MCF 10A (cell line): ENCODE results near the gene LSM8. TPM values are rescaled to one million over a fixed set of nuclear protein-coding genes. Genes with fewer than 3 reads are reported as not detected.

Source experiments
- BruUV-seq: library from RNA; stranded (reverse); fragments of 400-500 nt; replicated peaks from 2 replicates; lab custom pipeline; 2021; lab: Mats Ljungman, UMichigan
- CTCF ChIA-PET: fragments of 300-600 bp; sonication (Branson Sonifier 250); formaldehyde crosslinking; extraction: SDS; loops from one replicate; lab custom pipeline; 2021; ENCODE audit warnings: antibody characterized with exemption, inconsistent platforms; lab: Yijun Ruan, JAX
- POLR2A ChIA-PET: fragments of 300-600, 350-650 bp; sonication (Branson Sonifier 250); formaldehyde crosslinking; extraction: SDS; loops from one replicate; lab custom pipeline; 2020; ENCODE audit warnings: antibody characterized with exemption, inconsistent platforms; lab: Yijun Ruan, JAX
- DNase-seq: peaks from one replicate; pipeline ENCODE4 v3.0.0-alpha.2; 2018; ENCODE audit not compliant: unreplicated experiment
- H3K27ac Mint-ChIP-seq: one replicate; pipeline ENCODE4 v1.8.0; 2022; ENCODE audit warnings: mild to moderate bottlenecking, low read depth, mixed read lengths; ENCODE audit not compliant: unreplicated experiment
- H3K27me3 Mint-ChIP-seq: one replicate; pipeline ENCODE4 v1.8.0; 2022; ENCODE audit warnings: mixed read lengths; ENCODE audit not compliant: insufficient read depth, unreplicated experiment
- H3K36me3 Mint-ChIP-seq: one replicate; pipeline ENCODE4 v1.8.0; 2022; ENCODE audit warnings: mild to moderate bottlenecking, moderate library complexity, mixed read lengths; ENCODE audit not compliant: insufficient read depth, unreplicated experiment
- H3K4me1 Mint-ChIP-seq: one replicate; pipeline ENCODE4 v1.8.0; 2022; ENCODE audit warnings: mixed read lengths; ENCODE audit not compliant: insufficient read depth, unreplicated experiment
- H3K4me3 Mint-ChIP-seq: one replicate; pipeline ENCODE4 v1.8.0; 2022; ENCODE audit warnings: mild to moderate bottlenecking, moderate library complexity, mixed read lengths; ENCODE audit not compliant: unreplicated experiment
- H3K9me3 Mint-ChIP-seq: one replicate; pipeline ENCODE4 v1.8.0; 2022; ENCODE audit warnings: mixed read lengths; ENCODE audit not compliant: unreplicated experiment
- intact Hi-C: fragments of 100-400 bp; cut with micrococcal nuclease; formaldehyde crosslinking; loops from 2 replicates; pipeline ENCODE4 v1.14.1; 2022
- total RNA-seq: library from RNA; stranded (reverse); gene quantifications from 2 replicates; pipeline ENCODE4 v1.2.3, GENCODE V29; 2022
- TF ChIP-seq, protein P1 (sequence below): fragments of 200-600 bp; IDR thresholded peaks from one replicate; pipeline ENCODE4 v1.8.0; 2022; ENCODE audit warnings: antibody characterized with exemption, mild to moderate bottlenecking; ENCODE audit not compliant: unreplicated experiment

LSM8 gene
- total RNA-seq, 1 experiment from 2014 or later = 48.2 TPM

GRCh38 chr7:118175740-118176139, 8.2 kb upstream of the LSM8 start:
- Mint-ChIP-seq H3K4me1 (no peaks in the 10 kb centered on the region), H3K27ac (no peak overlapping the region), H3K27me3 (peaks cover 25% of the 10 kb centered on the region), H3K9me3 (no peaks in the 10 kb centered on the region), H3K4me3 (no peak overlapping the region), H3K36me3 (no peaks in the 10 kb centered on the region)
- no TSS peak for BruUV-seq
- CTCF ChIA-PET = interaction anchor here (1.2 kb wide), 1 partner anchor 963 kb away, joined by 3 read pairs; no protein-coding TSS in a partner anchor
- TF ChIP-seq, protein P1, sequence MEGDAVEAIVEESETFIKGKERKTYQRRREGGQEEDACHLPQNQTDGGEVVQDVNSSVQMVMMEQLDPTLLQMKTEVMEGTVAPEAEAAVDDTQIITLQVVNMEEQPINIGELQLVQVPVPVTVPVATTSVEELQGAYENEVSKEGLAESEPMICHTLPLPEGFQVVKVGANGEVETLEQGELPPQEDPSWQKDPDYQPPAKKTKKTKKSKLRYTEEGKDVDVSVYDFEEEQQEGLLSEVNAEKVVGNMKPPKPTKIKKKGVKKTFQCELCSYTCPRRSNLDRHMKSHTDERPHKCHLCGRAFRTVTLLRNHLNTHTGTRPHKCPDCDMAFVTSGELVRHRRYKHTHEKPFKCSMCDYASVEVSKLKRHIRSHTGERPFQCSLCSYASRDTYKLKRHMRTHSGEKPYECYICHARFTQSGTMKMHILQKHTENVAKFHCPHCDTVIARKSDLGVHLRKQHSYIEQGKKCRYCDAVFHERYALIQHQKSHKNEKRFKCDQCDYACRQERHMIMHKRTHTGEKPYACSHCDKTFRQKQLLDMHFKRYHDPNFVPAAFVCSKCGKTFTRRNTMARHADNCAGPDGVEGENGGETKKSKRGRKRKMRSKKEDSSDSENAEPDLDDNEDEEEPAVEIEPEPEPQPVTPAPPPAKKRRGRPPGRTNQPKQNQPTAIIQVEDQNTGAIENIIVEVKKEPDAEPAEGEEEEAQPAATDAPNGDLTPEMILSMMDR = no peak
- POLR2A ChIA-PET = no interaction called here
- DNase-seq = no peak
- intact Hi-C loops = no loop called here

DNA sequence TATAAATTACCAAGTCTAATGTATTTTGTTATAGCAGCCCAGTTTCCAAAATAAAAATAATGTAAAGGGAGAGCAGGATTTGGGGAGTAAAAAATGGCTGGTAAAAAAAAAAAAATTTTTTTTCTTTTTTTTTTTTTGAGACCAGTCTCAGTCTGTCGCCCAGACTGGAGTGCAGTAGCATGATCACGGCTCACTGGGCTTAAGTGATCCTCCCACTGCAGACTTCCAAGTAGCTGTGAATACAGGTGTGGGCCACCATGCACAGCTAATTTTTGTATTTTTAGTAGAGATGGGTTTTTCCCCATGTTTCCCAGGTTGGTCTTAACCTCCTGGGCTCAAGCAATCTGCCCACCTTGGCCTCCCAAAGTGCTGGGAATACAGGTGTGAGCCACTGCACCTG, 4.8 kb upstream of the LSM8 start:
- POLR2A ChIA-PET = no interaction called here
- Mint-ChIP-seq H3K4me1 (no peaks in the 10 kb centered on the region), H3K36me3 (peaks cover 6% of the 10 kb centered on the region), H3K9me3 (no peaks in the 10 kb centered on the region), H3K27ac (no peak overlapping the region), H3K27me3 (no peaks in the 10 kb centered on the region), H3K4me3 (no peak overlapping the region)
- DNase-seq = no peak
- intact Hi-C loops = no loop called here
- CTCF ChIA-PET = no interaction called here
- TF ChIP-seq, protein P1 = no peak
- no TSS peak for BruUV-seq

- peaks cover 11% of the 10 kb centered on the region for H3K4me1 Mint-ChIP-seq
- H3K36me3 Mint-ChIP-seq = peaks cover 13% of the 10 kb centered on the region
- POLR2A ChIA-PET = interaction anchor here (1.0 to 1.9 kb wide), 2 partner anchors 9 to 11 kb away, joined by 3 to 5 read pairs; no protein-coding TSS in a partner anchor
- BruUV-seq = no TSS peak
- TF ChIP-seq, protein P1 = no peak
- H3K27me3 Mint-ChIP-seq = no peaks in the 10 kb centered on the region
- intact Hi-C loops = no loop called here
- peak overlapping the region; percentile 88 for H3K4me3 Mint-ChIP-seq
- H3K27ac Mint-ChIP-seq = peak overlapping the region; percentile 98
- H3K9me3 Mint-ChIP-seq = no peaks in the 10 kb centered on the region
- CTCF ChIA-PET = no interaction called here
- DNase-seq = no peak
Measured at GRCh38 chr7:118182593-118183427, 1.2 kb upstream of the LSM8 start.

GRCh38 chr7:118183428-118183785, 557 bp upstream of the LSM8 start:
- Mint-ChIP-seq H3K27ac (peak overlapping the region; percentile 98), H3K4me1 (peaks cover 11% of the 10 kb centered on the region), H3K4me3 (peak overlapping the region; percentile 88), H3K36me3 (peaks cover 18% of the 10 kb centered on the region), H3K27me3 (no peaks in the 10 kb centered on the region), H3K9me3 (no peaks in the 10 kb centered on the region)
- ChIA-PET POLR2A (interaction anchor here (1.9 to 2.1 kb wide), 2 partner anchors 9 to 10 kb away, joined by 5 to 13 read pairs; no protein-coding TSS in a partner anchor), CTCF (no interaction called here)
- intact Hi-C loops = no loop called here
- TSS peak; percentile 94 for BruUV-seq
- DNase-seq = no peak
- TF ChIP-seq, protein P1 = no peak
